H1 (cell line): ENCODE results near the gene CR2. TPM values are rescaled to one million over a fixed set of nuclear protein-coding genes. Genes with fewer than 3 reads are reported as not detected.

Experiments used
- BCL11A ChIP-seq, 2 experiments: IDR thresholded peaks; one replicate each; pipeline ENCODE4 v1.6.1; 2011; ENCODE audit warnings: low read depth in 2 of 2, low read length in 2 of 2, mild to moderate bottlenecking in 2 of 2
- polyA plus RNA-seq, 7 experiments: library from polyadenylated mRNA; depleted of rRNA in 3 of 7; stranded (reverse) in 5 of 7; unstranded in 2 of 7; fragments of >200 nt in 5 of 7; fragments of 200-250 nt in 2 of 7; gene quantifications; 1 replicate in 5 of 7; 2 replicates in 1 of 7; 4 replicates in 1 of 7; pipeline versions ENCODE4 v1.2.1 to v1.2.3, GENCODE V29; 2011 to 2013; ENCODE audit warnings: missing spikeins in 2 of 7, mixed read lengths in 2 of 7
- total RNA-seq: library from RNA; stranded (reverse); fragmentation: NEBNext Ultra II Directional; extraction: Animal tissue kit (Norgen Biotek cat#: 25700); gene quantifications from 2 replicates; pipeline ENCODE4 v1.2.1, GENCODE V29; 2021
- TF ChIP-seq, protein P1 (sequence below): fragments of 300-600 bp; sonication (generic); IDR thresholded peaks from 2 replicates; pipeline ENCODE4 v1.7.1; 2012; ENCODE audit warnings: low read length, moderate library complexity, mild to moderate bottlenecking, inconsistent platforms; ENCODE audit not compliant: insufficient replicate concordance

Gene CR2
- total and polyA plus RNA-seq, 2 of the 8 experiments (the other 6 are each of a cell fraction or from before 2014, with no cell fraction given): 1.7 to 3.0 TPM

DNA sequence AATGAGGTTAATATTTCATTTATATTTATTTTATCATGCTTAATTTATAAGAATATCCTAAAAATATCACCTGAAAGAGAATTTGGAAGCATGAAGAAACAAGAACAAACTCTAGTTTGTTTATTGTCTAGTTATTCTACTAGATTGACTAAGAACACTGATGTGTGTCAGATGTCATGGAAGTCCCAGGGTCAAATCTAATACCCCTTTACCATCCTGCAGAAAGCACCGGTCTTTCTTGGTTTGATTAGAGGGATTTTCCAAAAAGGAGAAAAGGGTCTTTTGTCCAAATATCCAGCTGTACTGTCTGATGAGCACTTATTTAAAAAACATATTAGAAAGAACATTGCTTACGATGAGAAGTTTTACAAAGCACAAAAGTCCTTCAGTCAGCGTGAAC is 20.7 kb upstream of the CR2 start (continued):
- TF ChIP-seq, protein P1, sequence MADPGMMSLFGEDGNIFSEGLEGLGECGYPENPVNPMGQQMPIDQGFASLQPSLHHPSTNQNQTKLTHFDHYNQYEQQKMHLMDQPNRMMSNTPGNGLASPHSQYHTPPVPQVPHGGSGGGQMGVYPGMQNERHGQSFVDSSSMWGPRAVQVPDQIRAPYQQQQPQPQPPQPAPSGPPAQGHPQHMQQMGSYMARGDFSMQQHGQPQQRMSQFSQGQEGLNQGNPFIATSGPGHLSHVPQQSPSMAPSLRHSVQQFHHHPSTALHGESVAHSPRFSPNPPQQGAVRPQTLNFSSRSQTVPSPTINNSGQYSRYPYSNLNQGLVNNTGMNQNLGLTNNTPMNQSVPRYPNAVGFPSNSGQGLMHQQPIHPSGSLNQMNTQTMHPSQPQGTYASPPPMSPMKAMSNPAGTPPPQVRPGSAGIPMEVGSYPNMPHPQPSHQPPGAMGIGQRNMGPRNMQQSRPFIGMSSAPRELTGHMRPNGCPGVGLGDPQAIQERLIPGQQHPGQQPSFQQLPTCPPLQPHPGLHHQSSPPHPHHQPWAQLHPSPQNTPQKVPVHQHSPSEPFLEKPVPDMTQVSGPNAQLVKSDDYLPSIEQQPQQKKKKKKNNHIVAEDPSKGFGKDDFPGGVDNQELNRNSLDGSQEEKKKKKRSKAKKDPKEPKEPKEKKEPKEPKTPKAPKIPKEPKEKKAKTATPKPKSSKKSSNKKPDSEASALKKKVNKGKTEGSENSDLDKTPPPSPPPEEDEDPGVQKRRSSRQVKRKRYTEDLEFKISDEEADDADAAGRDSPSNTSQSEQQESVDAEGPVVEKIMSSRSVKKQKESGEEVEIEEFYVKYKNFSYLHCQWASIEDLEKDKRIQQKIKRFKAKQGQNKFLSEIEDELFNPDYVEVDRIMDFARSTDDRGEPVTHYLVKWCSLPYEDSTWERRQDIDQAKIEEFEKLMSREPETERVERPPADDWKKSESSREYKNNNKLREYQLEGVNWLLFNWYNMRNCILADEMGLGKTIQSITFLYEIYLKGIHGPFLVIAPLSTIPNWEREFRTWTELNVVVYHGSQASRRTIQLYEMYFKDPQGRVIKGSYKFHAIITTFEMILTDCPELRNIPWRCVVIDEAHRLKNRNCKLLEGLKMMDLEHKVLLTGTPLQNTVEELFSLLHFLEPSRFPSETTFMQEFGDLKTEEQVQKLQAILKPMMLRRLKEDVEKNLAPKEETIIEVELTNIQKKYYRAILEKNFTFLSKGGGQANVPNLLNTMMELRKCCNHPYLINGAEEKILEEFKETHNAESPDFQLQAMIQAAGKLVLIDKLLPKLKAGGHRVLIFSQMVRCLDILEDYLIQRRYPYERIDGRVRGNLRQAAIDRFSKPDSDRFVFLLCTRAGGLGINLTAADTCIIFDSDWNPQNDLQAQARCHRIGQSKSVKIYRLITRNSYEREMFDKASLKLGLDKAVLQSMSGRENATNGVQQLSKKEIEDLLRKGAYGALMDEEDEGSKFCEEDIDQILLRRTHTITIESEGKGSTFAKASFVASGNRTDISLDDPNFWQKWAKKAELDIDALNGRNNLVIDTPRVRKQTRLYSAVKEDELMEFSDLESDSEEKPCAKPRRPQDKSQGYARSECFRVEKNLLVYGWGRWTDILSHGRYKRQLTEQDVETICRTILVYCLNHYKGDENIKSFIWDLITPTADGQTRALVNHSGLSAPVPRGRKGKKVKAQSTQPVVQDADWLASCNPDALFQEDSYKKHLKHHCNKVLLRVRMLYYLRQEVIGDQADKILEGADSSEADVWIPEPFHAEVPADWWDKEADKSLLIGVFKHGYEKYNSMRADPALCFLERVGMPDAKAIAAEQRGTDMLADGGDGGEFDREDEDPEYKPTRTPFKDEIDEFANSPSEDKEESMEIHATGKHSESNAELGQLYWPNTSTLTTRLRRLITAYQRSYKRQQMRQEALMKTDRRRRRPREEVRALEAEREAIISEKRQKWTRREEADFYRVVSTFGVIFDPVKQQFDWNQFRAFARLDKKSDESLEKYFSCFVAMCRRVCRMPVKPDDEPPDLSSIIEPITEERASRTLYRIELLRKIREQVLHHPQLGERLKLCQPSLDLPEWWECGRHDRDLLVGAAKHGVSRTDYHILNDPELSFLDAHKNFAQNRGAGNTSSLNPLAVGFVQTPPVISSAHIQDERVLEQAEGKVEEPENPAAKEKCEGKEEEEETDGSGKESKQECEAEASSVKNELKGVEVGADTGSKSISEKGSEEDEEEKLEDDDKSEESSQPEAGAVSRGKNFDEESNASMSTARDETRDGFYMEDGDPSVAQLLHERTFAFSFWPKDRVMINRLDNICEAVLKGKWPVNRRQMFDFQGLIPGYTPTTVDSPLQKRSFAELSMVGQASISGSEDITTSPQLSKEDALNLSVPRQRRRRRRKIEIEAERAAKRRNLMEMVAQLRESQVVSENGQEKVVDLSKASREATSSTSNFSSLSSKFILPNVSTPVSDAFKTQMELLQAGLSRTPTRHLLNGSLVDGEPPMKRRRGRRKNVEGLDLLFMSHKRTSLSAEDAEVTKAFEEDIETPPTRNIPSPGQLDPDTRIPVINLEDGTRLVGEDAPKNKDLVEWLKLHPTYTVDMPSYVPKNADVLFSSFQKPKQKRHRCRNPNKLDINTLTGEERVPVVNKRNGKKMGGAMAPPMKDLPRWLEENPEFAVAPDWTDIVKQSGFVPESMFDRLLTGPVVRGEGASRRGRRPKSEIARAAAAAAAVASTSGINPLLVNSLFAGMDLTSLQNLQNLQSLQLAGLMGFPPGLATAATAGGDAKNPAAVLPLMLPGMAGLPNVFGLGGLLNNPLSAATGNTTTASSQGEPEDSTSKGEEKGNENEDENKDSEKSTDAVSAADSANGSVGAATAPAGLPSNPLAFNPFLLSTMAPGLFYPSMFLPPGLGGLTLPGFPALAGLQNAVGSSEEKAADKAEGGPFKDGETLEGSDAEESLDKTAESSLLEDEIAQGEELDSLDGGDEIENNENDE: no peak
- no peak for TF ChIP-seq BCL11A (IDR thresholded peaks at IDR 0.05; ENCODE audit: low read depth in 2 of 2, low read length in 2 of 2)
